ENCODE measurements around the gene SFXN1.

- TF ChIP-seq CTCF (conservative IDR thresholded peaks at IDR 0.05; ENCODE audit: low read length), result no peak
- no peak for TF ChIP-seq EZH2phosphoT487 (IDR thresholded peaks at IDR 0.05; ENCODE audit: borderline replicate concordance, low read depth, low read length)
Observed at GRCh38 chr5:175469916-175470315, 8.4 kb upstream of the SFXN1 start.
